ENCODE results near the gene THRA. TPM values are rescaled to one million over a fixed set of nuclear protein-coding genes. Genes with fewer than 3 reads are reported as not detected.

The THRA gene
- total RNA-seq, 4 donors from 2014 or later: 19.7 to 124 (median 63.1) TPM

GRCh38 chr17:40063187-40063771 is 514 bp downstream of the THRA start:
- intact Hi-C loops (cut with DNase I; ENCODE audit: low total_unique reads): loop anchor here (5.0 kb wide), 1 partner anchor 49 kb away; no protein-coding TSS in a partner anchor

GRCh38 chr17:40063901-40064531 is 1.3 kb downstream of the THRA start:
- intact Hi-C loops (cut with DNase I; ENCODE audit: low total_unique reads): loop anchor here (5.0 kb wide), 1 partner anchor 48 kb away; no protein-coding TSS in a partner anchor
- peak overlapping the region; percentile 99 to 100 for H3K4me3 ChIP-seq
- no peaks in the 10 kb centered on the region for H3K9me3 ChIP-seq
- no peaks in the 10 kb centered on the region for H3K36me3 ChIP-seq
- no peak for TF ChIP-seq CTCF (IDR thresholded peaks at IDR 0.05)
- no peak for TF ChIP-seq POLR2A (IDR thresholded peaks at IDR 0.05)
- H3K27ac ChIP-seq: peak overlapping the region; percentile 98
- DNase-seq: no peak
- H3K4me1 ChIP-seq: peaks cover 5 to 11% of the 10 kb centered on the region in 2 donors
- no peaks in the 10 kb centered on the region for H3K27me3 ChIP-seq

More at GRCh38 chr17:40063187-40063771, 514 bp downstream of the THRA start:
- Histone ChIP-seq H3K9me3 (no peaks in the 10 kb centered on the region), H3K4me1 (peaks cover 5 to 7% of the 10 kb centered on the region in 2 donors), H3K36me3 (no peaks in the 10 kb centered on the region), H3K4me3 (peak overlapping the region; percentile 99 to 100), H3K27me3 (no peaks in the 10 kb centered on the region), H3K27ac (peak overlapping the region; percentile 98)
- TF ChIP-seq POLR2A (IDR thresholded peaks at IDR 0.05) (peak in 1 of 2 donors; percentile 29), CTCF (IDR thresholded peaks at IDR 0.05) (no peak)
- peak; percentile 65 to 72 for DNase-seq

- H3K4me1 ChIP-seq: peaks cover 5 to 13% of the 10 kb centered on the region in 2 donors
- intact Hi-C loops (cut with DNase I; ENCODE audit: low total_unique reads): loop anchor here (5.0 kb wide), 1 partner anchor 47 kb away; no protein-coding TSS in a partner anchor
- no peaks in the 10 kb centered on the region for H3K36me3 ChIP-seq
- peak overlapping the region; percentile 99 to 100 for H3K4me3 ChIP-seq
- H3K27me3 ChIP-seq: no peaks in the 10 kb centered on the region
- TF ChIP-seq CTCF (IDR thresholded peaks at IDR 0.05) (no peak), POLR2A (IDR thresholded peaks at IDR 0.05) (no peak)
- peak overlapping the region; percentile 98 for H3K27ac ChIP-seq
- H3K9me3 ChIP-seq: no peaks in the 10 kb centered on the region
- DNase-seq: no peak
These were observed 2.4 kb downstream of the THRA start for GRCh38 chr17:40064971-40065768.

- H3K4me1 ChIP-seq: peaks cover 5 to 19% of the 10 kb centered on the region in 2 donors
- no peaks in the 10 kb centered on the region for H3K9me3 ChIP-seq
- H3K36me3 ChIP-seq: no peaks in the 10 kb centered on the region
- H3K4me3 ChIP-seq: peak overlapping the region in 1 of 2 donors; percentile 100
- TF ChIP-seq CTCF (IDR thresholded peaks at IDR 0.05) (no peak), POLR2A (IDR thresholded peaks at IDR 0.05) (no peak)
- DNase-seq: no peak
- no peaks in the 10 kb centered on the region for H3K27me3 ChIP-seq
- intact Hi-C loops (cut with DNase I; ENCODE audit: low total_unique reads): no loop called here
- peak overlapping the region; percentile 98 for H3K27ac ChIP-seq
These were observed 3.2 kb downstream of the THRA start for GRCh38 chr17:40065769-40066510.
